KMS-11 (cell line): ENCODE results near the gene PNMT.

ENCODE experiments used
- H2AFZ ChIP-seq: fragments of 200-600 bp; sonication (generic); 2 replicates; pipeline ENCODE4 v1.6.1; 2016; ENCODE audit warnings: antibody characterized with exemption, mixed run types, low read depth
- H3K27ac ChIP-seq: fragments of 200-600 bp; sonication (generic); 2 replicates; pipeline ENCODE4 v1.6.1; 2016; ENCODE audit warnings: mild to moderate bottlenecking, mixed run types
- H3K27me3 ChIP-seq: fragments of 200-600 bp; sonication (generic); 2 replicates; pipeline ENCODE4 v1.6.1; 2017; ENCODE audit warnings: mild to moderate bottlenecking, low read depth, mixed run types, moderate library complexity; ENCODE audit not compliant: insufficient read depth
- H3K36me3 ChIP-seq: fragments of 200-600 bp; sonication (generic); 2 replicates; pipeline ENCODE4 v1.6.1; 2017; ENCODE audit warnings: mild to moderate bottlenecking, mixed run types; ENCODE audit not compliant: insufficient read depth
- H3K4me1 ChIP-seq: fragments of 200-600 bp; sonication (generic); 2 replicates; pipeline ENCODE4 v1.6.1; 2016; ENCODE audit warnings: mild to moderate bottlenecking, low read depth, mixed run types; ENCODE audit not compliant: poor library complexity, severe bottlenecking
- H3K4me2 ChIP-seq: fragments of 200-600 bp; sonication (generic); 2 replicates; pipeline ENCODE4 v1.7.0; 2016; ENCODE audit warnings: mild to moderate bottlenecking, mixed run types
- H3K4me3 ChIP-seq: fragments of 200-600 bp; sonication (generic); IDR thresholded peaks from 2 replicates; pipeline ENCODE4 v1.6.1; 2017; ENCODE audit warnings: low read depth, low read length, mixed read lengths; ENCODE audit not compliant: insufficient read depth
- H3K79me2 ChIP-seq: fragments of 200-600 bp; sonication (generic); 2 replicates; pipeline ENCODE4 v1.6.1; 2016; ENCODE audit warnings: low read depth, mixed run types; ENCODE audit not compliant: insufficient read depth
- H3K9ac ChIP-seq: fragments of 200-600 bp; sonication (generic); 2 replicates; pipeline ENCODE4 v1.6.1; 2016; ENCODE audit warnings: mild to moderate bottlenecking, mixed run types
- H4K20me1 ChIP-seq: fragments of 200-600 bp; sonication (generic); 2 replicates; pipeline ENCODE4 v1.6.1; 2016; ENCODE audit warnings: mild to moderate bottlenecking, mixed run types; ENCODE audit not compliant: insufficient read depth
- TF ChIP-seq, protein P1 (sequence below): fragments of 200-600 bp; sonication (generic); conservative IDR thresholded peaks from 2 replicates; pipeline ENCODE4 v1.6.1; 2017; ENCODE audit warnings: low read depth, mild to moderate bottlenecking, antibody characterized with exemption, low read length, moderate library complexity, mixed read lengths

PNMT gene

DNA sequence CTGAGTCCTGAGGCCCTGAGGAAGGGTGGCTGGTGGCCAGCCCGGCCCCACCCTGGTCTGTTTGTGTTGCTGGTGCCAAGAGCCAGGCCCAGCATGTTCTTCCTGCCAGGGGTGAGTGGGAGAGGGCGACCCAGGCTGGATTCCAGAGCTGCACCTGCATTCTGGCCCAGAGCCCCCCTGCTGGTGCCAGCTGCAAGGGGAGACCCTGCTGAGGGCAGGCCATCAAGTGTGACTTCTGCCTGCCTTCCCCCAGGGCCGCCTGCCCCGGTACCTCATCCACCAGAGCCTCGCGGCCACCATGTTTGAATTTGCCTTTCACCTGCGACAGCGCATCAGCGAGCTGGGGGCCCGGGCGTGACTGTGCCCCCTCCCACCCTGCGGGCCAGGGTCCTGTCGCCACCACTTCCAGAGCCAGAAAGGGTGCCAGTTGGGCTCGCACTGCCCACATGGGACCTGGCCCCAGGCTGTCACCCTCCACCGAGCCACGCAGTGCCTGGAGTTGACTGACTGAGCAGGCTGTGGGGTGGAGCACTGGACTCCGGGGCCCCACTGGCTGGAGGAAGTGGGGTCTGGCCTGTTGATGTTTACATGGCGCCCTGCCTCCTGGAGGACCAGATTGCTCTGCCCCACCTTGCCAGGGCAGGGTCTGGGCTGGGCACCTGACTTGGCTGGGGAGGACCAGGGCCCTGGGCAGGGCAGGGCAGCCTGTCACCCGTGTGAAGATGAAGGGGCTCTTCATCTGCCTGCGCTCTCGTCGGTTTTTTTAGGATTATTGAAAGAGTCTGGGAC, 5.5 kb upstream of the PNMT start:
- H3K9ac ChIP-seq: no peak overlapping the region
- no peak overlapping the region for H3K4me2 ChIP-seq
- no peaks in the 10 kb centered on the region for H3K4me1 ChIP-seq
- H4K20me1 ChIP-seq: no peaks in the 10 kb centered on the region
- no peak overlapping the region for H3K4me3 ChIP-seq
- no peak overlapping the region for H3K27ac ChIP-seq
- H2AFZ ChIP-seq: no peak overlapping the region
- TF ChIP-seq, protein P1, sequence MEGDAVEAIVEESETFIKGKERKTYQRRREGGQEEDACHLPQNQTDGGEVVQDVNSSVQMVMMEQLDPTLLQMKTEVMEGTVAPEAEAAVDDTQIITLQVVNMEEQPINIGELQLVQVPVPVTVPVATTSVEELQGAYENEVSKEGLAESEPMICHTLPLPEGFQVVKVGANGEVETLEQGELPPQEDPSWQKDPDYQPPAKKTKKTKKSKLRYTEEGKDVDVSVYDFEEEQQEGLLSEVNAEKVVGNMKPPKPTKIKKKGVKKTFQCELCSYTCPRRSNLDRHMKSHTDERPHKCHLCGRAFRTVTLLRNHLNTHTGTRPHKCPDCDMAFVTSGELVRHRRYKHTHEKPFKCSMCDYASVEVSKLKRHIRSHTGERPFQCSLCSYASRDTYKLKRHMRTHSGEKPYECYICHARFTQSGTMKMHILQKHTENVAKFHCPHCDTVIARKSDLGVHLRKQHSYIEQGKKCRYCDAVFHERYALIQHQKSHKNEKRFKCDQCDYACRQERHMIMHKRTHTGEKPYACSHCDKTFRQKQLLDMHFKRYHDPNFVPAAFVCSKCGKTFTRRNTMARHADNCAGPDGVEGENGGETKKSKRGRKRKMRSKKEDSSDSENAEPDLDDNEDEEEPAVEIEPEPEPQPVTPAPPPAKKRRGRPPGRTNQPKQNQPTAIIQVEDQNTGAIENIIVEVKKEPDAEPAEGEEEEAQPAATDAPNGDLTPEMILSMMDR: no peak
- H3K79me2 ChIP-seq: no peaks in the 10 kb centered on the region
- H3K36me3 ChIP-seq: no peaks in the 10 kb centered on the region
- no peaks in the 10 kb centered on the region for H3K27me3 ChIP-seq

DNA sequence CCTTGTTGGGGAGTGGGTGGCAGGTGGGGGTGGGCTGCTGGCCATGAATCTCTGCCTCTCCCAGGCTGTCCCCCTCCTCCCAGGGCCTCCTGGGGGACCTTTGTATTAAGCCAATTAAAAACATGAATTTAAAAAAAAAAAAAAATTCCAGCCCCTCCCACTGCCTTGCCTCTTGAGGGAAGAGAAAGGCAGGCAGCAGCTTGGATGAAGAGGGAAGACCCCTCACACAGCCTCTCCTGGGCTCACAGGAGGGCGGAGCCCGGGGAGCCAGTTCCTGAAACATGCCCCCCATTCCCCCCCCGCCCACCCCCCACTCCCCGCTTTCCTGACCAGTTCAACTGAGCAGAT, 4.9 kb upstream of the PNMT start:
- Histone ChIP-seq H3K36me3 (no peaks in the 10 kb centered on the region), H3K4me2 (no peak overlapping the region), H3K27me3 (no peaks in the 10 kb centered on the region), H3K9ac (no peak overlapping the region), H3K4me3 (no peak overlapping the region), H3K27ac (no peak overlapping the region), H2AFZ (no peak overlapping the region), H4K20me1 (no peaks in the 10 kb centered on the region), H3K4me1 (no peaks in the 10 kb centered on the region), H3K79me2 (no peaks in the 10 kb centered on the region)
- TF ChIP-seq, protein P1: no peak

DNA sequence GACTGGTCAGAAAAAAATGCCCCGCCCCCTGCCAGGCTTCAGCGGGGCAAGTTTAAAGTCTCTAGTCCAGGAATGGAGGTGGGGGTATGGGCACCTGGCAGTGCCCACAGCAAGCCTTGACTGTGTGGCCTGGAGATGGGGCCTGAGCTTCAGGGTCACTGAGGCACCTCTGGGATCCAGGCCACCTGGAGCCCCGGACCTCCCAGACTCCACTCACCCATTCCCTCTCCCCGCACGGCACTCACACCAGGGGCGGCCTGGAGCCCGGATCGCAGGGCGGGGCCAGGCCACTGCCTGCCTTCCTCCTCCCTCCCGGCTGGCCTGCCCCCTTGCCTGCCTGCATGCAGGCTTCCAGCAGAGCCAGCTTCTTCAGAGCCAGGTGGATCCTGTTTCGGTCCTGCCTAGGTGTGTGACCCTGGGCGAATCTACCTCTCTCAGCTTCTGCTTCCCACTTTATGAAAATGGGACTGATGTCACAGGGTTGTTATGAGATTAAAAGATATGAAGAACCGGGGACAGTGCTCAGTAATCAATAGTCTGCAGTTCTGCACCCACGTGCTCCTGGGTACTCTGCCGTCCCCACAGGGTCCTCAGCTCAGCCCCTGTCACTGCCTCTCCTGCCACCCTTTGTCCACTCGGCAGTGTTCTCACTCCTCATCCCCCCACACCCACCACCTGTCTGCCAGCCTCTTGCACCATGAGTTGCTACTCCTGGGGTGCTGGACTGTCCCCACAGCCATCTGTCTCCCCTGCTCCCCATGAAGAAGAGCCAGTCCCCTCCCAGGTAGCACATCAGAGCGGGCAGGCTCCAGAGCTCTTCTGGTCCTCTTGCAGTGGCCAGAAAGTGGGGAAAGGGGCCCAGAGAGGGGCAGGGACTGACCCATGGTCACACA, 4.3 kb upstream of the PNMT start:
- Histone ChIP-seq H4K20me1 (no peaks in the 10 kb centered on the region), H3K27ac (no peak overlapping the region), H3K4me2 (no peak overlapping the region), H3K9ac (no peak overlapping the region), H2AFZ (no peak overlapping the region), H3K27me3 (peaks cover 4% of the 10 kb centered on the region; the same call in 1 of the 2 replicates), H3K79me2 (no peaks in the 10 kb centered on the region), H3K36me3 (no peaks in the 10 kb centered on the region), H3K4me3 (no peak overlapping the region), H3K4me1 (no peaks in the 10 kb centered on the region)
- TF ChIP-seq, protein P1: no peak

DNA sequence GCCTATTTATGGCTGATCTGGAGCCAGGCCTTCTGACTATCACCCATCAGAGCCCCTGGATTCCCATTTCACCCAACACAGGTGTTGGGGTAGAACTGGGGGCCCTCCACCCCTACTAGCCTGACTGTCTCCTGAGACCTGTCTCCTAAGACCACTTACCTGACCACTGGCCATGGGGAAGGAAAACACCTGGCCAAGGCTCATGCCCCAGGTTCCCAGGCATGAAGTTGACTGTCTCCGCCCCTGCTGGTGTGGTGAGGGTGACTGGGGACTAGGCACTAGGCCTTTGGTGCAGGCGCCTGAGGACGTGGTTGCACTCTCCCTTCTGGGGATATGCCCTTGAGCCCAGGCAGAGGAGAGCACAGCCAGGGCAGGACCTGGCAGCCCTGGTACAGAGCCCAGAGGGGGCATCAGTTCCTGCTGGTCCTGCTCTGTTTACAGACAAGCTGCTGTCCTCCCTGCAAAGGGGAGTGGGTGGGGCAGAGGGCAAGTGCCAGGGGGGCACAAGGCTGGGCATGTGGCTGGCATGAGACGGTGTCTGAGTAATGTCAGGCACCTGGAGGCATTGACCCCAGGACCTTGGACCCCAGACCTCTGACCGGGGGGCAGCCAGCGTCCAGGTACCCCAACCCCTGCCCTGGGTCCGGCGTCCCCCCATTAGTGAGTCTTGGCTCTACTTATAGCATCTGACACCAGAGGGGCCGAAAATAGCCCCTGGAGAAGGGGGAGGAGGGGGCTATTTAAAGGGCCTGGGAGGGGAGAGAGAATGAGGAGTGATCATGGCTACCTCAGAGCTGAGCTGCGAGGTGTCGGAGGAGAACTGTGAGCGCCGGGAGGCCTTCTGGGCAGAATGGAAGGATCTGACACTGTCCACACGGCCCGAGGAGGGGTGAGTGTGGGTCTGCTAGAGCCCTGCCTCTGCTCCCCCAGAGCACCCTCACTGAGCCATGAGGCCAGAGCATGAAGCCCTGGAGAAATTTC, 3.4 kb upstream of the PNMT start, which contains the start of gene TCAP:
TSS of gene TCAP (plus strand) at position 769 of the 981 bp plus-strand sequence. CDS start at position 780, 11 bp downstream.
- no peaks in the 10 kb centered on the region for H3K36me3 ChIP-seq
- no peak within 1 kb of the TSS for H2AFZ ChIP-seq
- H3K4me1 ChIP-seq: no peaks in the 10 kb centered on the region
- peaks cover 8% of the 10 kb centered on the region; the same call in 1 of the 2 replicates for H3K27me3 ChIP-seq
- TF ChIP-seq, protein P1: no peak
- H3K79me2 ChIP-seq: no peaks in the 10 kb centered on the region
- H3K4me3 ChIP-seq: no peak within 1 kb of the TSS
- no peak within 1 kb of the TSS for H3K9ac ChIP-seq
- no peak within 1 kb of the TSS for H3K27ac ChIP-seq
- no peaks in the 10 kb centered on the region for H4K20me1 ChIP-seq
- no peak within 1 kb of the TSS for H3K4me2 ChIP-seq
